M059J (cell line): ENCODE results near the gene MCC. TPM values are rescaled to one million over a fixed set of nuclear protein-coding genes. Genes with fewer than 3 reads are reported as not detected.

Experiments used
- DNase-seq: peaks from one replicate; pipeline ENCODE4 v3.0.0-alpha.2; 2012; ENCODE audit warnings: low read depth
- total RNA-seq: library from RNA; depleted of rRNA; stranded (reverse); fragments of >200 nt; shearing (Covaris generic); gene quantifications from 2 replicates; pipeline ENCODE4 v1.2.3, GENCODE V29; 2014

MCC gene
- total RNA-seq, 1 experiment from 2014 or later = 4.6 TPM

DNA sequence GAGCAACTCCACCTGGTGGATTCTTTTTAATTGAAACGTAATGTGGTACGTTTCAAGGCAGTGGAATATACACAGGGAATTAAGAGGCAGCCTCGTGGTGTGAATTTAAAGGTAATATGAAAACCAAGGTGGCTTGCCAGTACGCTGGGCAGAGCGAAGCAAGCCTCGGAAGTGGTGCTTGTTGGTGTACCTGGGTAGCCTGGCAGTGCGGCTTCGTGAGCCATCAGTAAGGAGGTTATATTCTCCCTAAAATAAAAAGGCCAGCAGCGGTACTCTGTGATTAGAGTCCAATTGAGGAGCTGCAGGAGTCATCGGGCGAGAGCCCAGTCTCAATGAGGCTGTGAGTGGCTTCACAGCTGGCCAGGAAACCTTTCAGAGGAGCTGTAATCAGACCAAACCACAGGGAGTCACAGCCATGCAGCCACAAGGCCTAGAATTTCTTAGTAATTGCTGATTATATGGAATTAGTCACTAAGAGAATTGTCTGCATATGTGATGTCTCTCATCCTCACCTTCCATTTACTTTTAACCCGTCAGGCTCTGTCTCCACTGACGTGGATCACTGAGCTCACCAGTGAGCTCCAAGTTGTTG lies 454.0 kb downstream of the MCC start:
- peak; percentile 96 for DNase-seq

DNA sequence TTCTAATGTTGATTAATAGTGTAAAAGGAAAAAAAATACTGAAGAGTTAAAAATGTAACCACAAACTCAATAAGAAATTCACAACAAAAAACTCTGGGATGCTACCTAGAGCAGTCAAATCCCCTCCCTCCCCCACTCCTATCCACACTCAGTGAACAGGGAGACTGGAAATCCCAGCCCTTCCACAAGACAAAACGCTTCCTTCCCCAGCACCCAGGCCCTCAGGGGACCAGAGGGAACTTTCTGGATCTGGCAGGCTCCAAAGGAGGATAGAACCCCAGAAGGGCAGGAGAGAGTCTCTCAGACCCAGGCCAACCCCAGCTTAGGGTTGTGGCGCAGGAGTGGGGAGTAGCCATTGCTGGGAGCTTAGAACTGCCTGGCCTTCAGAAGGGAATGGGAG lies 456.7 kb downstream of the MCC start:
- no peak for DNase-seq

DNA sequence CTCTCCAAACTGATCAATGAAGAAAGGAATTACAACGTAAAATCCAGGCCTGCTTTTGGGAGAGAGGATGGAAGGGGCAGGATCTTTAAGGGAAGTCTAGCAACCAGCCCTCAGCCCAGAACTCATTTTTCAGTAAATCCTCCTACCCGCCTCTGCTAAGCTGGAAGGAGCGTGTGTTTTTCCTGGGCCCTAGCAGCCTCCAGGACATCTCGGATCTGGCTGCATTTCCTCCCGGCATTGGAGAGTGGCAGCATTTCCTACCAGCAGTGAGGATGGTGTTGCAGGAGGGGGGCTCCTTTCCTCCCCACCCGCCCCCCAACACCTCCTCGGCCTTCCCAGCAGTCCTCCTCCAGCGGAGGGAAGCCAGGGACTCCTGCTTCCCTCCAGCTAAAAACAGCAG lies 457.1 kb downstream of the MCC start:
- DNase-seq = no peak

DNA sequence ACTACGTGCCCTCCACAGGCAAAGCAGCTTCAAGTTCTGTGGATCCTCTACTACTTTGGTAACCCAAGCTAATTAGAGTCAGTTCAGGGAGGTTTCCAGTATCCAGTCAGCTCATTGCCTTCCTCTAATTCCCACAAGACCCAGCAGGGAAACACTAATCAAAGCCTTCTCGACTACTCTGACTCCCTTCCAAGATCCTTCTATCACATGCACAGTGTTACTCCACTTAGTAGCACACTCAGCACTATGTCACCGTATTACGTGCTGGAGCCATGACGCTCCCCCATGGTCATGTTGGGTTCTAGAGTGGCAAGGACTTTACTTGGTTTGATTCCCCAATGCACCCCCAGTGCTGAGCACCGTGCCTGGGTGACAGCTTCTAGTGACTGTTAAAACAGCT lies 458.6 kb downstream of the MCC start:
- peak; percentile 30 for DNase-seq

DNA sequence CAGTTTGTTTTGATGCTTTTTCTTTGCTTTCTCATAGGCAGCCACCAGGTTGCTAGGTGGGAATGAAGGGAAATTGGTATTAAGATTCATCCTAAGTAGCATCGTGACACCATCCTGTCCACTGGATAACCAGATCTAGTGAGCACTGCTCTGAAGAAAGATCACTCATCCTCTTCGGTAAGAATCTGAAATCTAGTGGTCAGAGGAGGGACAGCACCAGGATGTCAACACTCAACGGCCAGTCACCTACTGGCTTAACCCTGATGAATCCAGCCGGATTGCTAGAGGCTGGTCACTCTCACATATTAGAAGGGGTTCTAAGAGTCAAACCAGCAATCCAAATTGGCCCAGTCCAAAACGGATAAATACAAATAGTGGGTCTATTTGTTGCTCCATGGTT lies 460.8 kb downstream of the MCC start:
- DNase-seq = no peak

DNA sequence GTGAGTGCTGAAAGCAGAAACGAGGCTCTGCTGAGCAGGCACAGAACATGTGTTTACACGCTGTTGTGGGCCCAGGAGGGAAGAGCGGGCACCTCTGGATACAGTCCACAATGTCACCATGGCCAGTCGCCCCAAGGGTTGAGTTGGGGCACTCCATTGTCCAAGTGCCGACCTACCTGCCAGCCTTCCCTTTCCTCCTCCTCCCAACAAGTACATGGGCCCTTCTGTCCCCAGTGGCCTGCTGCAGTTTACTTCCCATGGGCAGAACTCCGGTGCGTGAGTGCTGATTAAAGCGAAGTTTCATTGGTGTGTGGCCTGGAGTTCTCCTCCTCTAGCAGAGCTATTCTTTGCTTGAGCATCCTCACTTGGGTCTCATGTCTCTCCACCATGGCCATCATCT lies 461.2 kb downstream of the MCC start:
- DNase-seq = no peak

DNA sequence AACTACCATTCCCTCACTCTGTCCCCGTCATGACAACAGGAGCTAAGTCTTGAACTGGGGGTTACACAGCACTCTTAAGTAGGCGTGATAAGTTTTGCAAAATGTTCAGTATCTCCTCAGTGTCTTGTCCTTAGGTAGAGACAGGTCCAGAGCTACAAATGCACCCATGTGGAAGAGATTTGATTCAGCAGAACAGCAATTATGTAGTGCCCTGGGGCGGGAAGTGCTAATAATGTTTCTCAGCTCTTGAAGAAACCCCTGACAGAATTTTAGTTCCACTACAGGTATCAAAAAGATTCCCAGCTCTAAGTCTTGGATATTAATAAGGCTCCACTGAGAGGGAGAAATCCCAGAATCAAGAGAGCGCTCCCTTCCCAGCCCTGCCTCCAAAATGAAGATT lies 462.0 kb downstream of the MCC start:
- peak; percentile 37 for DNase-seq

DNA sequence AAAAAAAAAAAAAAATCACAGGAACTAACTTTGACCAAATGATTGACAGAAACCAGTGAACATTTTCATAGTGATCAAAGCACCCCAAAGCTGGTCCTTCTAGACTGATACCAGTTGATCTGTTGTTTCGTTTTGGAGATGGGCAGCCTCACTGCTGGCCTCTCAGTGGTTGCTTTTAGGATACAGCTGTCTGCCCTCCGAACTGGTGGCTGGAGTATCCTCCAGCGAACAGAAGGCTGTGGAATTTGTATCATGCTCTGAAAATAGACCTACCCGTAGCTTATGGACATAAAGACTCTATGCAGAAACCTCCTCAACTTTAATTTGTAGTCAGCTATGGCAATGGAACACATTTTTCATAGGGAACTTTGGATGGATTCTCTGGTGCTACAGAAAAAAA lies 462.7 kb downstream of the MCC start:
- no peak for DNase-seq

DNA sequence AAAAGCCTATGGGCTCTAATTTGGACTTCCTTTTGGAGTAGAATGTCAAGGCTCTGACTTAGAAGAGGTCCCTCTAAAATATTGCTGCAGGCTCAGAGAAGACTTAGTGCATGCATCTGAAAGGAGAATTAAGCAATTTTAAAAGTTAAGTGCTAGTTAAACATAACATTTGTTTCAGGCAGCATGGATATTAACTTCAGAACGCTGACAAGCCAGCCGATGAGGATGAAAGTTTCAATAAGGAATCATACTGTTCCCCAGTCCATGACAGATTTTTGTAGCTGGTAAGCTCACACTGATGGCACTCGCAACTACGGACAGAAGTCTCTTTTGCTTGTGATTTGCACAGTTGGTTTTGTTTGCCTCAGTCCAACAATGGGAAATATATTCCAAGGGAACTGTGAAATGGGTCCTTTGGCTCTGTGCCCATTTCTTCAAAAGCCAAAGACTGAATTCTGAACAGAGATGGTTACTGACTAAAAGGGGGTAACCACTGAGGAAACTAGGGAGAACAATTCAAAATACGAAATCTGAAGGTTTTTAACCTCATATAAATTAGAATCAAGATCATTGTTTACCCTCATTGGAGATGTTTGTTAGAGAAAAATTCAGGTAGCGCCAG lies 464.1 kb downstream of the MCC start:
- DNase-seq = no peak

DNA sequence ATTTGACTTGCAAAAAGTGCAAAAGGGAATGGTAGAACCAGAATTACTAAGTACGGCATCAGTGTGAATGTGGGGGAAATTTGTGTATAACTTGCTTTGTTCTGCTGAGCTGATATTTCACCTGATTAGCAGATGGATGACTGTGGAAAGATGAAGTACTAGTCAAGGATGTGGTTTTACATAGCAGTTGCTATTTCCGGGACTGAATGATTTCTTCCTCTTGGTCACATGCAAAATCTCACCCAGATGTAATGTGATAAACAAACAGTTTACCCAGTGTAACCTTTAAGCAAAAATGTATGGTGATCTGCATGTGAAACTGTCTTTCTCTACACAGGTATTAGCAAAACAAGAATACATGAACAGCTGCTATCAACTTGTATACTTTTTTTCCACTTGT lies 465.6 kb downstream of the MCC start:
- DNase-seq = peak; percentile 40

DNA sequence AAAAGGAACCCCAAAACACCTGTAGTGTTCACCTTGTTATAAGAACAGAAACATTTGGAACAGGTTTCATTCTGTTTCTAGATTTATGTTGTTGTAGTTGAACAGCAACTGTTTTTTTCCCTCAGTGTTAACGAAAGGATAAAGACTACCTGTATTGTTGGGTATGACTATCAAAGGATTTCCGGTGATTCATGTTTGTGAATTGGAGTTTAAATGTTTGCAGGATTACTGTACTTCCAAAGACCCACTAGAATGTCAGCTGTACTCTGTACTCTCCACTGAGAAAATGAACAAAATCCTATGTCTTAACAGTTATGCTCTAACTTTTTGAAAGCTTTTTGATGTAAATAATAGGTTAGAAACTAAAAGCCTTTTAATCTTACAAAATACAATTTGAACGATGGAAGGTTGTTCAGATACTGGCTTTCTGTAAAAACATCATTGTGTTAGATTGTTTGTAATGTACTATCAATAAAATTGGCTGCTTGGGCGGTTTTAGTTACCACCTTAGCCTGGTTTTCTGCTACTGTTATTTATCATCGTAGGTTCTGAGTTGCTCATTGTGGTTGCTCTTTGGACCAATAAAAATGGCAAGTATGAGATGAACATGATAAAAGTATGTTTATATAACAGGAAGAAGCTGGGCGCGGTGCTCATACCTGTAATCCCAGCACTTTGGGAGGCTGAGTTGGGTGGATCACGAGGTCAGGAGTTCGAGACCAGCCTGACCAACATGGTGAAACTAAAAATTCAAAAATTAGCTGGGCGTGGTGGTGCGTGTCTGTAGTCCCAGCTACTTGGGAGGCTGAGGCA lies 467.6 kb downstream of the MCC start:
- DNase-seq = peak; percentile 92

DNA sequence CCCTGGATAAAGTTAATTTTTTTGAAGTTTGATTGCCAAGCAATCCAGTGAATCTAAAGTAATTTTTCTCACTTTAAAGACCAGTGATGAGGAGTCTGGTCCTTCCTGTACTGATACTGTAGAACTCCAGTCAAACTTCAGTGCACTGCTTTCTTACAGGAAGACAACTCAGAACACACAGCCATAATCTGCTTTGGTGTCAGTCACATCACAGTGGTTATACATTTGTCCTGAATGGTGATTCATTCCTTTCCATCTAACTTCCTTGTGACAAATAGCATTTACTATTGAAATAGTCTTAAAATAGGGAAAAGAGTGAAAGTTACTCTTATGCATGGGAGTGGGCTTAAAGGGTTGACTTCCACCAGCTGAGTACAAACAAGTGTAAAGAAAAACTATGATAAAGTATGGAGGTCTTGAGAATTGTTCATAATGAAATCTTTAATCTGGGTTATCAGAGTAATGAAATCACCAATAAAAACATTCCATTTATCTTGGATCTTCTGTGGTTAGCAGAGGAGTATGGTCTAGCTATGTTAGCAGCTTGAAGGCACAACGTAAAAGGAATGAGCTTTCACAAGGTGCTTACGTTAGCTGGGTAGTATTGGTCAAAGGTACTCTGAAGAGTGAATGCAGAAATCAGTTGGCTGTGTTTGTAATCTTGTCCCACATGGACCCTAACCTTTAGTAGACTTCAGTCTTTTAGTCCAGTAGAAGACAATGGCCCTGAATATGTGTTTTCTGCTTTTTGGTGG lies 470.2 kb downstream of the MCC start:
- DNase-seq = peak; percentile 72

DNA sequence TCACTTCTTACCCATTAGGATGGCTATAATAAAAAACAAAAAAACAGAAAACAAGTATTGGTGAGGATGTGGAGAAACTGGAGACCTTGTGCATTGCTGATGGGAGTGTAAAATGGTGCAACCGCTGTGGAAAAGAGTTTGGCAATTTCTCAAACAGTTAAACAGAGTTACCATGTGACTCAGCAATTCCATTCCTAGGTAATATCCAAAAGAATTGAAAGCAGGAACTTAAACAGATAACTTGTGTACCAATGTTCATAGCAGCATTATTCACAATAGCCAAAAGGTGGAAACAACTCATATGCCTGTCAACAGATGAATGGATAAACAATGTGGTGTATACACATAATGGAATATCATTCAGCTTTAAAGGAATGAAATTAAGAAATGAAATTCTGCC lies 482.8 kb downstream of the MCC start:
- no peak for DNase-seq

DNA sequence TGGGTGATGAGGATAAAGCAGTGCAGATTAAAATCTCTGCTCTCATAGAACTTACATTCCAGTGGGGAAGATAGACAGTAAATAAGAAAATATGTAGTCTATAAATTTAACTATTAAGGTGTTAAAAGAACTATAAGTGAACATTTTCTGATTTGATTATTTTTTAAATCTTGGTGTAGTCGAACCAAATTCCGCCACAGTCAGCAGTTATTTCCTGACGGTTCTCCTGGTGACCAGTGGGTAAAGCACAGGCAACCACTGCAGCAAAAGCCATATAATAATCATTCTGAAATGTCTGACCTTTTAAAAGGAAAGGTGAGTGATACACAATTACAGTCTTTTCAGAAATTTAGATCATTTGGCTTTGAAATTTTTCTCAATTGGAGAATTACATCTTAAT lies 484.5 kb downstream of the MCC start:
- no peak for DNase-seq

DNA sequence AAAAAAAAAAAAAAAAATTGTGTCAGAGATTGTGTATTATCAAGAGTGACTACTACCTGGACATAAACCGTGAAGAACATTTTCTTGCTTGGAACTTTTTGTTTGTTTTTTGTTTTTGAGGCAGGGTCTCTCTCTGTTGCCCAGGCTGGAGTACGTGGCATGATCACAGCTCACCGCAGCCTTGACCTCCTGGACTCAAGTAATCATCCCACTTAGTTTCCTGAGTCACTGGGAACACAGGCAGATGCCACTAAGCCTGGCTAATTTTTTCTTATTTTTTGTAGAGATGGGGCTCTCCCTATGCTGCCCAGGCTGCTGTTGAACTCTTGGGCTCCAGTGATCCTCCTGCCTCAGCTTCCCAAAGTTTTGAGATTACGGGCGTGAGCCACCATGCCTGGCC lies 485.8 kb downstream of the MCC start:
- DNase-seq = no peak

DNA sequence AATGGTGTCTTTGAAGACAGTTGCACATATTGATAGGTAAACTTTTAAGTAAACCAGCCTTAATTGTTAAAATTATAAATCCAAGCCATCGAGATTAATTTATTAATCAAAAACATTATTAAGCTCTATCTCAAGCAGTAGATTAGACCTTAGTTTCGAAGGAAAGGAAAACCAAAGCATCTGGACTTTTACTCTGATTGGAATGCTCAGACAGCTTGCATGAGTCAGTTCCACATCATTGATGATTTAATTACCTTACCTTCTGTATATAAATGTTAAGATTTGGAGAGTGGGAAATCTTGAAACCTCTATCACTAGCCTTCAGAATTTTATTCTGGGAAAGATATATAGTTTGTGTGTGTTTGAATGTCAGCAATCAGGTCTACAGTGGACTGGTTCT lies 487.8 kb downstream of the MCC start:
- DNase-seq = no peak

DNA sequence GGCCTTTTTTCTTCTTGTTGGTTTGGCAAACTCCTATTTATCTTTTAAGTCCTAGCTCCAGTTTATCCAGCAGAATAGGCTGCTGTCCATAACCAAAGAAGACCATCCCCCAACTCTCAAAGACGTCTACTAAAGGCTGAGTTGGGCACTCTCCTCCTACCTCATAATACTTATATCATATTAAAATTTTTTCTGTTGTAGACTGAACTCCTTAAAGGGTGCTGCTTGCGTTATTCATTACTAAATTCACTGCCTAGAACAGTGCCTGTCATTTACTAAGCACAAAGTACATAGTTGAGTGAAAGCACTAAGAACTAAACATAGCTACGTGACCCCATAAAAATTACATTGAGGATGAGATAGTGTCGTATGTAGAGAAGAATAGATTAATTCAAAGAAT lies 490.0 kb downstream of the MCC start:
- DNase-seq = no peak

DNA sequence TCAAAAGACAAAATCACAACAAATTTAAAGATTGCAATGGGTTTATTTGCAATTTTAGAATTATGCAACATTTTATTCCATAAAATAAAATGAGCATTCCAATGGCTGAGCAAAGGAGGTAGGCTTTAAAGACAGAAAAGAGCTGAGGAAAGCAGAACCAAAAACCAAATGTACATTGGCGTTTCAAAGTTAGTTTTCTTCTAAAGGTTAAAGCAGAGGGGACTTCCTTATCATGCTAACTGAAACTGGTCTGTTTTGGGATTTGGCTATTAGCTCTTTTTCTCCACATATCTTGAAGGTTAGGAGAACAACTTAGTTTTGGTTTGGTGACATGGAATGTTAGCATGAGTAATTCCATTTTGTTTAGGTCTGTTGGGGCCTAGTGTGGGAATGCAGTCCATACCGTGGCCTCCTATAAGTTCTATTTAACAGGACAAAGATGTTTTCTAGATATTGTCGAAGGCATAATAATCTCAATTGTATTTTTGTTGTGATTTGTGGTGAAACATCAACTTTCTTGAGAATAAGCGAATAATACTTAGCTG lies 491.4 kb downstream of the MCC start:
- no peak for DNase-seq

DNA sequence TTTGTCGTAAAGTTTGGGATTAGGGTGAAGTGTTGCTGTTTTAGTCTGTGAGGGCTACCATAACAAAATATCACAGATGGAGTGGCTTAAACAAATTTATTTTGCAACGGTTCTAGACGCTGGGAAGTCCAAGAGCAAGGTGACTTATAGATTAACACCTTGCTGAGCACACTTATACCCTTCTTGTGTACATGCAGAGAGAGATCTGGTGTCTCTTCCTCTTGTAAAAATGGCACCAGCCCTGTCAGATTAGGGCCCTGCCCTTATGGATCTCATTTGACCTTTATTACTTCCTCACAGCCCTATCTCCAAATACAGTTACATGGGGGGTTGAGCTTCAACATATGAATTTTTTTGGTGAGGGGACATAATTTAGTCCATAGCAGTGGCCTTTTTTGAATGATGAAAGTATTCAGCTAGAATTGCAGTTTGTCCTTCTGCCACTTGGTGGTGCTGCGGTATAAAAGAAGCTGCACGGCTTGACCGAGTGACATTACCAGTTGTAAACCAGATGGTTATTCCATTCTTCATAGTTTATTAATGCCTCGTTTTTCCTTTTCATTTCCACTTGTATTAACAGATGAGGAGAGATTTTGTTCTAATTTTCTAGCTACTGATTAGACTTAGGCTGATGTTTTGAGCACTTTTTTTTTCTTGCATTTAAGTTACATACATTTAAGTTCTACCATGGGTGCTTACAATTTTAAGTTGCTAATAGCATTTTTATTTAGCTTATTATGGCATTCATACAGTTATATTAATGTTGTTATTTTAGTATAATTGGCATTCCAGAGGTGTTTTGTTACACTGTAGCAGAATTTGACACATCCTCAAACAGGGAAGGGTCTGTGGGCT lies 492.3 kb downstream of the MCC start:
- DNase-seq = peak; percentile 62

DNA sequence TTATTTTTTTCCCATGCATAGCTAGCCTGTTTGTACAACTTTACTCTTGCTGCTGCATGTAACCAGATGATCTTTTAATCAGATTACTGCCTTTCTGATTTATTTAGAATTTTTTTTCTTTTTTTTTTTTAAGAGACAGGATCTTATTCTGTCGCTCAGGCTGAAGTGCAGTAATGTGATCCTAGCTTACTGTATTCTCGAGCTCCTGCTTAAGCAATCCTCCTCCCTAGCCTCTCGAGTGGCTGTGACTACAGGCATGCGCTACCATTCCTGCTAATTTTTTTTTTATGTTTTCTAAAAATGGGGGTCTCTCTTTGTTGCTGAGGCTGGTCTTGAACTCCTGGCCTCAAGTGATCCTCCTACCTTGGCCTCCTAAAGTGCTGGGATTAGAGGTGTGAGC lies 502.0 kb downstream of the MCC start:
- DNase-seq = no peak

DNA sequence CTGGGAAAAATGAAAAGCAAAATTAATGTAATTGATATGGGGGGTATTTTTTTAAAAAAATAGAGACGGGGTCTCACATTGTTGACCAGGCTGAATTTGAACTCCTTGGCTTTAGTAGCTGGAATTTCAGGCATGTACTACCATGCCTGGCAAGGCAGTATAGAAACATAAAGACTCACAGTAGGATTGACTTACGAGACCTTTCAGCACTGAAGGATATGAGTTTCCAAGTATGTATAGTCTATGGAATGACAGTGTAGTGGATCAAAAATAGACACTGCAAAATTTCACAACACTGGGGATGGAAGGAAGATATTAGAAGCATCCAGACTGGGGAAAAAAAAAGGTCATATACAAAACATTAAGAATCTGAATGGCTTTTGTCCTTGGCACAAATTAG lies 504.9 kb downstream of the MCC start:
- no peak for DNase-seq
